Ishikawa (cell line): ENCODE data around the gene WBP1L.

Experiments used
- CREB1 ChIP-seq: IDR thresholded peaks from 2 replicates; pipeline ENCODE4 v1.6.1; 2012; ENCODE audit warnings: low read depth
- EGR1 ChIP-seq: IDR thresholded peaks from 2 replicates; pipeline ENCODE4 v1.6.1; 2012
- NFIC ChIP-seq: IDR thresholded peaks from 2 replicates; pipeline ENCODE4 v1.6.1; 2012
- RAD21 ChIP-seq: IDR thresholded peaks from 2 replicates; pipeline ENCODE4 v1.6.1; 2012; ENCODE audit warnings: low read depth
- TAF1 ChIP-seq: IDR thresholded peaks from 2 replicates; pipeline ENCODE4 v1.6.1; 2012; ENCODE audit warnings: low read depth, mild to moderate bottlenecking
- TEAD4 ChIP-seq: IDR thresholded peaks from 2 replicates; pipeline ENCODE4 v1.6.1; 2012
- YY1 ChIP-seq: IDR thresholded peaks from 2 replicates; pipeline ENCODE4 v1.6.1; 2012; ENCODE audit warnings: low read depth

DNA sequence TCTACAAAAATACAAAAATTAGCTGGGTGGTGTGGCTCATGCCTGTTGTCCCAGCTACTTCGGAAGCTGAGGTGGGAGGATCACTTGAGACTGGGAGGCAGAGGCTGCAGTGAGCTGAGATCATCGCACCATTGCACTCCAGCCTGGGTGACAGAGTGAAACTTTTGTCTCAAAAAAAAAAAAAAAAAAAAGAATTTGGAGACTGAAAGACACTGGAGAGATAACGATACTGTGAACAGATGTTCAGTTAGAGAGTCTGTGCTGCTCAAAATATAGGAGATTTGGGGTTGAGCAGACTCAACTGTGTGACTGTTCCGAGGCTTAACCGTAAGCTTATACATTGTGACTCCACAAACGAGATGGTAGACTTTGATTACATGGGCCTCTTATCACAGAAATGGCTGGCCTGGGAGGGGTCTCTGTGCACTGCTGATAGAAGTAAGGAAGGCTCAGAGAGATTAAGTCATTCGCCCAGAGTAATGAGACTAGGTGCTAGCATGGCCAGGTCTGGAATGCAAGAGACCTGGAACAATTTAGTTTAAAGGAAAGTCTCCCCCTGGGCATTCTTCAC lies 19.4 kb downstream of the WBP1L start:
- TF ChIP-seq EGR1 (no peak), CREB1 (no peak), TEAD4 (no peak), YY1 (no peak), RAD21 (no peak), NFIC (no peak), TAF1 (no peak)
